ENCODE measurements around the gene OPHN1.

OPHN1 gene

GRCh38 chrX:68461093-68461492 is 27.8 kb upstream of the OPHN1 start:
- TF ChIP-seq CTCF (IDR thresholded peaks at IDR 0.05; ENCODE audit: insufficient read depth, missing control alignments), result no peak
- FAIRE-seq, result no peak
- no peak for DNase-seq (ENCODE audit: insufficient read length, low spot score)

GRCh38 chrX:68455151-68455510 is 21.8 kb upstream of the OPHN1 start:
- no peak for TF ChIP-seq CTCF (IDR thresholded peaks at IDR 0.05; ENCODE audit: insufficient read depth, missing control alignments)
- DNase-seq (ENCODE audit: insufficient read length, low spot score), result no peak
- no peak for FAIRE-seq

GRCh38 chrX:68454476-68455150 is 21.3 kb upstream of the OPHN1 start:
- FAIRE-seq (no peak), DNase-seq (ENCODE audit: insufficient read length, low spot score) (no peak)

GRCh38 chrX:68451720-68452119 is 18.4 kb upstream of the OPHN1 start:
- DNase-seq (ENCODE audit: insufficient read length, low spot score) (no peak), FAIRE-seq (no peak)
- no peak for TF ChIP-seq CTCF (IDR thresholded peaks at IDR 0.05; ENCODE audit: insufficient read depth, missing control alignments)

More at GRCh38 chrX:68454476-68455150, 21.3 kb upstream of the OPHN1 start:
- no peak for TF ChIP-seq CTCF (IDR thresholded peaks at IDR 0.05; ENCODE audit: insufficient read depth, missing control alignments)

- FAIRE-seq, result no peak
- no peak for TF ChIP-seq CTCF (IDR thresholded peaks at IDR 0.05; ENCODE audit: insufficient read depth, missing control alignments)
- DNase-seq (ENCODE audit: insufficient read length, low spot score), result no peak
These were observed 10.0 kb upstream of the OPHN1 start for GRCh38 chrX:68443155-68443868.

- no peak for FAIRE-seq
- no peak for TF ChIP-seq CTCF (IDR thresholded peaks at IDR 0.05; ENCODE audit: insufficient read depth, missing control alignments)
- no peak for DNase-seq (ENCODE audit: insufficient read length, low spot score)
These were observed 7.6 kb upstream of the OPHN1 start for GRCh38 chrX:68440940-68441339.

GRCh38 chrX:68440442-68440841 is 7.1 kb upstream of the OPHN1 start:
- DNase-seq (ENCODE audit: insufficient read length, low spot score) (no peak), FAIRE-seq (no peak)
- no peak for TF ChIP-seq CTCF (IDR thresholded peaks at IDR 0.05; ENCODE audit: insufficient read depth, missing control alignments)
